NCI-H2227 (cell line): ENCODE data around the gene PCDHGA8.
A peak's percentile ranks its signal among the peaks of the same experiment; 100 is the strongest.
"Not testable (repeated sequence)": the region's sequence is repeated elsewhere in the genome, so short reads cannot be mapped to it uniquely, and the experiment has no call there.

Source experiments
- DNase-seq: peaks from one replicate; lab custom pipeline; 2025; ENCODE audit not compliant: unreplicated experiment; lab: John Stamatoyannopoulos, UW

Gene PCDHGA8

DNA sequence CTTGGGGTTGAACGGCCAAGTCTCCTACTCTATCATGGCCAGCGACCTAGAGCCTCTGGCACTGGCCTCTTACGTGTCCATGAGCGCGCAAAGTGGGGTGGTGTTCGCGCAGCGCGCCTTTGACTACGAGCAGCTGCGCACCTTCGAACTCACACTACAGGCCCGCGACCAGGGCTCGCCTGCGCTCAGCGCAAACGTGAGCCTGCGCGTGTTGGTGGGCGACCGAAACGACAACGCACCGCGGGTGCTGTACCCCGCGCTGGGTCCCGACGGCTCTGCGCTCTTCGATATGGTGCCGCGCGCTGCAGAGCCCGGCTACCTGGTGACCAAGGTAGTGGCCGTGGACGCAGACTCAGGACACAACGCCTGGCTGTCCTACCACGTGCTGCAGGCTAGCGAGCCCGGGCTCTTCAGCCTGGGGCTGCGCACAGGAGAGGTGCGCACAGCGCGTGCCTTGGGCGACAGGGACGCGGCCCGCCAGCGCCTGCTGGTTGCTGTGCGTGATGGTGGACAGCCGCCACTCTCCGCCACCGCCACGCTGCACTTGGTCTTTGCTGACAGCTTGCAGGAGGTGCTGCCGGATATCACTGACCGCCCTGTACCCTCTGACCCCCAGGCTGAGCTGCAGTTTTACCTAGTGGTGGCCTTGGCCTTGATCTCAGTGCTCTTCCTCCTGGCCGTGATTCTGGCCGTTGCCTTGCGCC lies 7.3 kb downstream of the PCDHGA8 start:
- no peak for DNase-seq

DNA sequence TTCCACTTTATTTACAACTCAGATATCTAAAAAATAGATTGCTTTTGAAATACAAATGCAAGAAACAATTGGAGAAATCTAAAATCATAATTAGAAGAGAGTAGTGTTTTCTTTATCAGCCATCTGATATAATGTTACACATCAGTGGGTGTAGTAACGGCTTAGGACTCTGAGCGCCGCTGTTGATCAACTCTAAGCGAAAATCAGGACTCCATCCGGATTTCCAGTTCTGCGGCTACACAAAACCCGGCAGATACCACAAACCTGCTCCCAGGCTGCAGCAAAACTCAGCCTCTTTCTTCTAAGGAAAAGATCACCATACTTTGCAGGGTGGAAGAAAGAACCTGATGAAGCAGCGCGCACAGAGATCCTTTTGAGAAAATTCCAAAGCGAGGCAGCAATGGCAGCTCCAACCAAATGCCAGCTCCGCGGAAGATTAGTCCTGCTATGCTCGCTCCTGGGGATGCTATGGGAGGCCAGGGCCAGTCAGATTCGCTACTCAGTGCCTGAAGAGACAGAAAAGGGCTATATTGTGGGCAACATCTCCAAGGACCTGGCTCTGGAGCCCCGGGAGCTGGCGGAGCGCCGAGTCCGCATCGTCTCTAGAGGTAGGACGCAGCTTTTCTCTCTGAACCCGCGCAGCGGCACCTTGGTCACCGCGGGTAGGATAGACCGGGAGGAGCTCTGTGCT lies 10.3 kb downstream of the PCDHGA8 start, which contains the start of gene PCDHGA9:
TSS of gene PCDHGA9 (plus strand) at position 226 of the 691 bp plus-strand sequence. CDS start at position 401, 175 bp downstream.
- DNase-seq: no peak

DNA sequence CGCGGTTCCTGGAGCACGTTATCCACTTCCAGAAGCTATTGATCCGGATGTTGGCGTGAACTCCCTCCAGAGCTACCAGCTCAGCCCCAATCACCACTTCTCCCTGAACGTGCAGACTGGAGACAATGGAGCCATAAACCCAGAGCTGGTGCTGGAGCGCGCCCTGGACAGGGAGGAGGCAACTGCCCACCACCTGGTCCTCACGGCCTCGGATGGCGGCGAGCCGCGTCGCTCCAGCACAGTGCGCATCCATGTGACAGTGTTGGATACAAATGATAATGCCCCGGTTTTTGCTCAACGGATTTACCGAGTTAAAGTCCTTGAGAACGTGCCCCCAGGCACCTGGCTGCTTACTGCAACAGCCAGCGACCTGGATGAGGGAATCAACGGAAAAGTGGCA lies 11.0 kb downstream of the PCDHGA8 start:
- no peak for DNase-seq

DNA sequence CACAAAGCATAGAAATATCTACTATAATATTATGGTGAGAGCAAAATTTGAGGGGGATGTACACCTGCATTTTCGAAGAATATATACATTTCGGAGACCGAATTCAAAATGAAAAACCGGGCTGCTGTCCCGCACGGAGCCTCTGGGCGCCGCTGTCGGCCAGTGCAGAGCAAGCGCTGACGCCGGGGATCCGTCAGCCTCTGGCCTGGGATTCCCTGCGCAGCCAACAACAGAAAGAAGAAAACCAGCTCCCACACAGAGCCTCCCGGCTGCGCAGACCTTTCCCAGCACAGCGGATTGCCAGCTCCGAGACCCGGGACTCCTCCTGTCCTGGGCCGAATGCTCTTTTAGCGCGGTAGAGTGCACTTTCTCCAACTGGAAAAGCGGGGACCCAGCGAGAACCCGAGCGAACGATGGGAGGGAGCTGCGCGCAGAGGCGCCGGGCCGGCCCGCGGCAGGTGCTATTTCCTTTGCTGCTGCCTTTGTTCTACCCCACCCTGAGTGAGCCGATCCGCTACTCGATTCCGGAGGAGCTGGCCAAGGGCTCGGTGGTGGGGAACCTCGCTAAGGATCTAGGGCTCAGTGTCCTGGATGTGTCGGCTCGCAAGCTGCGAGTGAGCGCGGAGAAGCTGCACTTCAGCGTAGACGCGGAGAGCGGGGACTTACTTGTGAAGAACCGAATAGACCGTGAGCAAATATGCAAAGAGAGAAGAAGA lies 15.5 kb downstream of the PCDHGA8 start, which contains the start of gene PCDHGB6:
TSS of gene PCDHGB6 (plus strand) at position 232 of the 716 bp plus-strand sequence. CDS start at position 414, 182 bp downstream.
- DNase-seq: not testable (repeated sequence)

DNA sequence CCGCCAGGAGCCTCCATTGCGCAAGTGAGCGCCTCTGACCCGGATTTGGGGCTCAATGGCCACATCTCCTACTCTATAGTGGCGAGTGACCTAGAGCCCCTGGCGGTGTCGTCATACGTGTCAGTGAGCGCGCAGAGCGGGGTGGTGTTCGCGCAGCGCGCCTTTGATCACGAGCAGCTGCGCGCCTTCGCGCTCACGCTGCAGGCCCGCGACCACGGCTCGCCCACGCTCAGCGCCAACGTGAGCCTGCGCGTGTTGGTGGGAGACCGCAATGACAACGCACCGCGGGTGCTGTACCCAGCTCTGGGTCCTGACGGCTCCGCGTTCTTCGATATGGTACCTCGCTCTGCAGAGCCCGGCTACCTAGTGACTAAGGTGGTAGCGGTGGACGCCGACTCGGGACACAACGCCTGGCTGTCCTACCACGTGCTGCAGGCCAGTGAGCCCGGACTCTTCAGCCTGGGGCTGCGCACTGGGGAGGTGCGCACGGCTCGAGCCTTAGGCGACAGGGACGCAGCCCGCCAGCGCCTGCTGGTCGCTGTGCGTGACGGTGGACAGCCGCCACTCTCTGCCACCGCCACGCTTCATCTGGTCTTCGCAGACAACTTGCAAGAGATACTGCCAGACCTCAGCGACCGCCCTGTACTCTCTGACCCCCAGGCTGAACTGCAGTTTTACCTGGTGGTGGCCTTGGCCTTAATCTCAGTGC lies 17.3 kb downstream of the PCDHGA8 start:
- no peak for DNase-seq

DNA sequence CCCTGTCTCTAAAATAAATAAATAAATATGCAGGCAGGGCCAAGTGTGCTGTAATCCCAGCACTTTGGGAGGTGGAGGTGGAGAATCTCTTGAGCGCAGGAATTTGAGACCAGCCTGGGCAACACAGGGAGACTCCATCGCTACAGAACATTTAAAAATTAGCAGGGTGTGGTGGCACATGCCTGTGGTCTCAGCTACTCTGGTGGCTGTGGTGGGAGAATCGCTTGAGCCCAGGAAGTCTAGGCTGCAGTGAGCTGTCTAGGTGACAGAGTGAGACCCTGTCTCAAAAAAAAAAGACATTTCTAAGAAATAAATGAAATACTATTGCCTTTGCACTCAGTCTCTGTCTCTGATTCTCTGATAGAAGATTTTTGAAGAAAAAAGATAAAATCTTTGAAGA lies 19.1 kb downstream of the PCDHGA8 start:
- no peak for DNase-seq

DNA sequence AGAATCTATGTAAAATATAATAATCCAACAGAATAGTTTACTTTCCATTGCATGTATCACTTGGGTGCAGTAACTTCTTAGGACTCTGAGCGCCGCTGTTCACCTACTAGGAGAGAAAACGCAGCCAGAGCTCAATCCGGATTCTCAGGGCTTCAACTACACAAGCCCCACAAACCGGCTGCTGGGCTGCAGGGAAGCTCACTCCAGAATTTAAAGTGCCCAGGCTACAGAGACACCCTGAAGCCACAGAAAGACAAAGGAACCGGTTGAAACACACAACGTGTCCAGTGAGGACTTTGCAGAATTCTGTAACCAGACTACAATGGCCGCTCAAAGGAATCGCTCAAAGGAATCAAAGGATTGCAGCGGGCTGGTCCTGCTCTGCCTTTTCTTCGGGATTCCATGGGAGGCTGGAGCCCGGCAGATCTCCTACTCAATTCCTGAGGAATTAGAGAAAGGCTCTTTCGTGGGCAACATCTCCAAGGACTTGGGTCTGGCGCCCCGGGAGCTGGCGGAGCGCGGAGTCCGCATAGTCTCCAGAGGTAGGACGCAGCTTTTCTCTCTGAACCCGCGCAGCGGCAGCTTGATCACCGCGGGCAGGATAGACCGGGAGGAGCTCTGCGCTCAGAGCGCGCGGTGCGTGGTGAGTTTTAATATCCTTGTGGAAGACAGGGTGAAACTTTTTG lies 20.6 kb downstream of the PCDHGA8 start, which contains the start of gene PCDHGA10:
TSS of gene PCDHGA10 (plus strand) at position 134 of the 686 bp plus-strand sequence. CDS start at position 323, 189 bp downstream.
- no peak for DNase-seq

DNA sequence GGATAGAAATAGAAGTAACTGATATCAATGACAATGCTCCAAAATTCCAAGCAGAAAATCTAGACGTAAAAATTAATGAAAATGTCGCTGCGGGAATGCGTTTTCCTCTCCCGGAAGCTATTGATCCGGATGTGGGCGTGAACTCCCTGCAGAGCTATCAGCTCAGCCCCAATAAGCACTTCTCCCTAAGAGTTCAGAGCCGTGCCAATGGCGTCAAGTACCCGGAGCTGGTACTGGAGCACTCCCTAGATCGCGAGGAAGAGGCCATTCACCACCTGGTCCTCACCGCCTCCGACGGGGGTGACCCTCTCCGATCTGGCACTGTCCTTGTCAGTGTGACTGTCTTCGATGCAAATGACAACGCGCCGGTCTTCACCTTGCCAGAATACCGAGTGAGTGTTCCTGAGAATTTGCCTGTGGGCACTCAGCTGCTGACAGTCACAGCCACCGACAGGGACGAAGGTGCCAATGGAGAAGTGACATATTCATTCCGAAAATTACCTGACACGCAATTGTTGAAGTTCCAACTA lies 21.2 kb downstream of the PCDHGA8 start:
- DNase-seq: no peak

DNA sequence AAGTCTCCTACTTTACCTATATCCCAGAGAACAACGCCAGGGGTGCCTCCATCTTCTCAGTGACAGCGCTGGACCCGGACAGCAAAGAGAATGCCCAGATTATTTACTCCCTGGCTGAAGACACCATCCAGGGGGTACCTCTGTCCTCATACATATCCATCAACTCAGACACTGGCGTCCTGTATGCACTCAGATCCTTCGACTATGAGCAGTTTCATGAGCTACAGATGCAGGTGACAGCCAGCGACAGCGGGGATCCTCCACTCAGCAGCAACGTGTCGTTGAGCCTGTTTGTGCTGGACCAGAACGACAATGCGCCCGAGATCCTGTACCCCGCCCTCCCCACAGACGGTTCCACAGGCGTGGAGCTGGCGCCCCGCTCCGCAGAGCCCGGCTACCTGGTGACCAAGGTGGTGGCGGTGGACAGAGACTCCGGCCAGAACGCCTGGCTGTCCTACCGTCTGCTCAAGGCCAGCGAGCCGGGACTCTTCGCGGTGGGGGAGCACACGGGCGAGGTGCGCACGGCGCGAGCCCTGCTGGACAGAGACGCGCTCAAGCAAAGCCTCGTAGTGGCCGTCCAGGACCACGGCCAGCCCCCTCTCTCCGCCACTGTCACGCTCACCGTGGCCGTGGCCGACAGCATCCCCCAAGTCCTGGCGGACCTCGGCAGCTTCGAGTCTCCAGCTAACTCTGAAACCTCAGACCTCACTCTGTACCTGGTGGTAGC lies 22.3 kb downstream of the PCDHGA8 start:
- DNase-seq: not testable (repeated sequence)

DNA sequence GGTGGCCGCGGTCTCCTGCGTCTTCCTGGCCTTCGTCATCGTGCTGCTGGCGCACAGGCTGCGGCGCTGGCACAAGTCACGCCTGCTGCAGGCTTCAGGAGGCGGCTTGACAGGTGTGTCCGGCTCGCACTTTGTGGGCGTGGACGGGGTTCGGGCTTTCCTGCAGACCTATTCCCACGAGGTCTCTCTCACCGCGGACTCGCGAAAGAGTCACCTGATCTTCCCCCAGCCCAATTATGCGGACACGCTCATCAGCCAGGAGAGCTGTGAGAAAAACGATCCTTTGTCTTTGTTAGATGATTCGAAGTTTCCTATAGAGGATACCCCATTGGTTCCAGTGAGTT lies 22.8 kb downstream of the PCDHGA8 start:
- DNase-seq: not testable (repeated sequence)

DNA sequence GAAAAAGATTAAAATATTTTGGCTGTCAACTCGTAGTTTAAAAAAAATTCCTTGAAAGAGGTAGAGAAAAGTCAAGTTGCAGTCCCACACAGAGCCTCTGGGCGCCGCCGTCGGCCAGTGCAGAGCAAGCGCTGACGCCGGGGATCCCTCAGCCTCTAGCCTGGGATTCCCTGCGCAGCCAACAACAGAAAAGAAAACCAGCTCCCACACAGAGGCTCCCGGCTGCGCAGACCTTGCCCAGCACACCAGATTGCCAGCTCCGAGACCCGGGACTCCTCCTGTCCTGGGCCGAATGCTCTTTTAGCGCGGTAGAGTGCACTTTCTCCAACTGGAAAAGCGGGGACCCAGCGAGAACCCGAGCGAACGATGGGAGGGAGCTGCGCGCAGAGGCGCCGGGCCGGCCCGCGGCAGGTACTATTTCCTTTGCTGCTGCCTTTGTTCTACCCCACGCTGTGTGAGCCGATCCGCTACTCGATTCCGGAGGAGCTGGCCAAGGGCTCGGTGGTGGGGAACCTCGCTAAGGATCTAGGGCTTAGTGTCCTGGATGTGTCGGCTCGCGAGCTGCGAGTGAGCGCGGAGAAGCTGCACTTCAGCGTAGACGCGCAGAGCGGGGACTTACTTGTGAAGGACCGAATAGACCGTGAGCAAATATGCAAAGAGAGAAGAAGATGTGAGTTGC lies 25.2 kb downstream of the PCDHGA8 start, which contains the start of gene PCDHGB7:
TSS of gene PCDHGB7 (plus strand) at position 184 of the 679 bp plus-strand sequence. CDS start at position 367, 183 bp downstream.
- DNase-seq: peak; percentile 0

DNA sequence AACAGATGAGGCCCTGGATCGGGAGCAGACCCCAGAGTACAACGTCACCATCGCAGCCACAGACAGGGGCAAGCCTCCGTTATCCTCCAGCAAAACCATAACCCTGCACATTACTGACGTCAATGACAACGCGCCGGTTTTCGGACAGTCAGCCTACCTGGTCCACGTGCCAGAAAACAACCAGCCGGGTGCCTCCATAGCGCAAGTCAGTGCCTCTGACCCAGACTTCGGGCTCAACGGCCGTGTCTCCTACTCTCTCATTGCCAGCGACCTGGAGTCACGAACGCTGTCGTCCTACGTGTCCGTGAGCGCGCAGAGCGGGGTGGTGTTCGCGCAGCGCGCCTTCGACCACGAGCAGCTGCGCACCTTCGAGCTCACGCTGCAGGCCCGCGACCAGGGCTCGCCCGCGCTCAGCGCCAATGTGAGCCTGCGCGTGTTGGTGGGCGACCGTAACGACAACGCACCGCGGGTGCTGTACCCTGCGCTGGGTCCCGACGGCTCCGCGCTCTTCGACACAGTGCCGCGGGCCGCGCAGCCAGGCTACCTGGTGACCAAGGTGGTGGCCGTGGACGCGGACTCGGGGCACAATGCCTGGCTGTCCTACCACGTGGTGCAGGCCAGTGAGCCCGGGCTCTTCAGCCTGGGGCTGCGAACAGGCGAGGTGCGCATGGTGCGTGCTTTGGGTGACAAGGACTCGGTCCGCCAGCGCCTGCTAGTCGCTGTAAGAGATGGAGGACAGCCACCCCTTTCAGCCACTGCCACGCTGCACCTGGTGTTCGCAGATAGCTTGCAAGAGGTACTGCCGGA lies 26.8 kb downstream of the PCDHGA8 start:
- no peak for DNase-seq

DNA sequence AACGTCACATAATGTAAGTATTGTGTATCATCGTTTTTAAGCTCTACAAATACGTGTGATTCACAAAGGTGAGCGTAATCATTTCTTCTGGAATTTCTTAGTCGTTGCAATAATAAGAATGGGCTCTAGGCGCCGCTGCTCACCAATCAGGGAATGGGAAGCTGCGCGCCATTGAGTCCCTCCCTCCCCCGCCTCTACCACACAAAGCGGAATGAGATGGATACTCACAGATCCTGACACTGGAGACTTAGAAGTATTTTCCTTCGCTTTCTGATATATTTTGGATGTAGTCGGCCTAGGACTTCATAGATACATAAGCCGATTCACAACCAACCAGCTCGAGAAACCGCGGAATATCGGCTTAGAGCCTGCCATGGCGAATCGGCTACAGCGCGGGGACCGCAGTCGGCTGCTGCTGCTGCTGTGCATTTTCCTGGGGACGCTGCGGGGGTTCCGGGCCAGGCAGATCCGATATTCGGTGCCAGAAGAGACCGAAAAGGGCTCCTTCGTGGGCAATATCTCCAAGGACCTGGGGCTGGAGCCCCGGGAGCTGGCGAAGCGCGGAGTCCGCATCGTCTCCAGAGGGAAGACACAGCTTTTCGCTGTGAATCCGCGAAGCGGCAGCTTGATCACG lies 28.5 kb downstream of the PCDHGA8 start, which contains the start of gene PCDHGA11:
TSS of gene PCDHGA11 (plus strand) at position 197 of the 634 bp plus-strand sequence. CDS start at position 374, 177 bp downstream.
- DNase-seq: peak; percentile 24

DNA sequence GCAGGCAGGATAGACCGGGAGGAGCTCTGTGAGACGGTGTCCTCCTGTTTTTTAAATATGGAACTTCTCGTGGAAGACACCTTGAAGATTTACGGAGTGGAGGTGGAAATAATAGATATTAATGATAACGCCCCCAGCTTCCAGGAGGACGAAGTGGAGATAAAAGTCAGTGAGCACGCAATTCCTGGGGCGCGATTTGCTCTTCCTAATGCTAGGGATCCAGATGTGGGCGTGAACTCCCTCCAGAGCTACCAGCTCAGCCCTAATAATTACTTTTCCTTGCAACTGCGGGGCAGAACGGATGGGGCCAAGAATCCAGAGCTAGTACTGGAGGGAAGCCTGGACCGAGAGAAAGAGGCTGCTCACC lies 29.0 kb downstream of the PCDHGA8 start:
- no peak for DNase-seq

DNA sequence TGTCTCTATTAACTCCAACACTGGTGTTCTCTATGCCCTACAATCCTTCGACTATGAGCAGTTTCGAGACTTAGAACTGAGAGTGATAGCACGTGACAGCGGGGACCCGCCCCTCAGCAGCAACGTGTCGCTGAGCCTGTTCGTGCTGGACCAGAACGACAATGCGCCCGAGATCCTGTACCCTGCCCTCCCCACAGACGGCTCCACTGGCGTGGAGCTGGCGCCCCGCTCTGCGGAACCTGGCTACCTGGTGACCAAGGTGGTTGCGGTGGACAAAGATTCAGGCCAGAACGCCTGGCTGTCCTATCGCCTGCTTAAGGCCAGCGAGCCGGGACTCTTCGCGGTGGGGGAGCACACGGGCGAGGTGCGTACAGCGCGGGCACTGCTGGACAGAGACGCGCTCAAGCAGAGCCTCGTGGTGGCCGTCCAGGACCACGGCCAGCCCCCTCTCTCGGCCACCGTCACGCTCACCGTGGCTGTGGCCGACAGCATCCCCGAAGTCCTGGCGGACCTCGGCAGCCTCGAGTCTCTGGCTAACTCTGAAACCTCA lies 30.4 kb downstream of the PCDHGA8 start:
- DNase-seq: no peak

DNA sequence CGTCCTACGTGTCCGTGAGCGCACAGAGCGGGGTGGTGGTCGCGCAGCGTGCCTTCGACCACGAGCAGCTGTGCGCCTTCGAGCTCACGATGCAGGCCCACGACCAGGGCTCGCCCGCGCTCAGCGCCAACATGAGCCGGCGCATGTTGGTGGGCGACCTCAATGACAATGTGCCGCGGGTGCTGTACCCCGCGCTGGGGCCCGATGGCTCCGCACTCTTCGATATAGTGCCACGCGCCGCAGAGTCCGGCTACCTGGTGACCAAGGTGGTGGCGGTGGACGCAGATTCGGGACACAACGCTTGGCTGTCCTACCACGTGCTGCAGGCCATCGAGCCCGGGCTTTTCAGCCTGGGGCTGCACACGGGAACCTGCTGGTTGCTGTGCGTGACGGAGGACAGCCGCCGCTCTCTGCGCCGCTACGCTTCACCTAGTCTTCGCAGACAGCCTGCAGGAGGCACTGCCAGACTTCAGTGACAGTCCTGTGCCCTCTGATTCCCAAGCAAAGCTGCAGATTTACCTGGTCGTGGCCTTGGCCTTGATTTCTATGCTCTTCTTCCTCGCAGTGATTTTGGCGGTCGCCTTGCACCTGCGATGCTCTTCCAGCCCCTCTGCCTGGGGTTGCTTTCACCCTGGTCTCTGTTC lies 35.5 kb downstream of the PCDHGA8 start:
- DNase-seq: no peak
